Subcutaneous adipose tissue (tissue), 4 donors: ENCODE measurements around the gene LMX1A. TPM values are rescaled to one million over a fixed set of nuclear protein-coding genes. Genes with fewer than 3 reads are reported as not detected.

Experiments
- CTCF ChIP-seq: fragments of 450-650 bp; IDR thresholded peaks from one replicate; pipeline ENCODE4 v1.5.1; 2016; ENCODE audit warnings: low read depth, mild to moderate bottlenecking, control low read depth, antibody characterized with exemption, moderate library complexity
- total RNA-seq, 4 donors: library from RNA; depleted of rRNA; stranded (reverse); fragments of >200 nt; gene quantifications; one replicate each; pipeline ENCODE4 v1.1.0, GENCODE V29; 2016

The LMX1A gene
- total RNA-seq, 4 donors from 2014 or later, result 0.33 to 1.5 (median 0.63) TPM

DNA sequence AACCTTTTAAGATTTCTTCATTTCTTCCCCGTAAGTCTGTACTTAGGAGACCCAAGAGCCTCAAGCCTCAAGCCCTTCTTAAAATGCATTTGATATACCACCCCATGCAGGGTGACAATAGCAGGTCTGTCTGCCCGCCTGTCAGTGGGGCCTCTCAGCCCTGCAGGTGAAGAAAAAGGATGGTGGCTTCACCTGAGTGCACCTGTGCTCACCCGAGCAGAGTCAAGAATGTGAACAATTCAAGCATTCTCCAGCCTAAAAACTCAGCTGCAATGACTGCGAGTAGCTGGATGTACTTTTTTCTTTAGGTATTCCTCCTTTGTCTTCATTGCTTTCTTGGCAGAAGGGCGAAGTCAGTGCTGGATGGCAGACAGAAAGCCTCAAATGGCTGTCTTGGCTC lies 203.3 kb downstream of the LMX1A start:
- no peak for TF ChIP-seq CTCF

DNA sequence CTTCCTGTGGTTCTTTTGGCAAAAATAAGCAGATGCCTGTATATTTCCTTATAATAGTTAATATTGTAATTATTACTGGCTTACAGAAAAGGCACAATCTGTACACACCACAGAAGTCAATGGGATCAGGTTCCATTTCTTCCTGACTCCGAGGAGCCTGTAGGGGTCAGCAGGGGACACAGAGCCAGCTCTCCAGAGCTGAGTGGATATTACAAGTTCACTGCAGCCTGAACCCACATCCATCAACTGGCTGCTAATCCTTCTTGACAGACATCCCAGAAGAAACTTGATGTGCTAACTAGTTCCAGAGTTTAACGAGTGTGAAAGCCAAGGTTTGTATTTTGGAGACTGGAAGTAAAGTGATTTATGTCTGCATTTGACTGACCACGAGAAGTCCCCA lies 203.8 kb downstream of the LMX1A start:
- TF ChIP-seq CTCF, result no peak

GRCh38 chr1:165152109-165152508 lies 204.4 kb downstream of the LMX1A start:
- TF ChIP-seq CTCF, result no peak

Other genes with a start within 250 kb of the LMX1A start
- gene RXRG, start 88.4 kb upstream of the LMX1A start, total RNA-seq, result 1 to 10 TPM in 1 of 4 donors, under 1 TPM in 1, not detected in 2; 0.17 to 1.5 TPM
- gene LRRC52, start 187.3 kb upstream of the LMX1A start, total RNA-seq, result not detected